GM06990 (cell line): Measurements from ENCODE around the gene CCBE1.

Source experiments
- DNase-seq: peaks from one replicate; pipeline ENCODE4 v3.0.0-alpha.2; 2011; ENCODE audit not compliant: insufficient read length; ENCODE audit errors: extremely low read depth
- H3K27me3 ChIP-seq: replicated peaks from 2 replicates; pipeline ENCODE4 v1.6.0; 2011; ENCODE audit warnings: low read length; ENCODE audit not compliant: control insufficient read depth, insufficient read depth
- H3K36me3 ChIP-seq: 2 replicates; pipeline ENCODE4 v1.5.1; 2011; ENCODE audit warnings: low read length; ENCODE audit not compliant: control insufficient read depth, insufficient read depth
- H3K4me3 ChIP-seq: replicated peaks from 2 replicates; pipeline ENCODE4 v1.5.1; 2011; ENCODE audit warnings: low read depth, mild to moderate bottlenecking, control low read depth, low read length
- CTCF ChIP-seq: IDR thresholded peaks from 2 replicates; pipeline ENCODE4 v1.5.1; 2011; ENCODE audit warnings: low read length, control low read depth, mild to moderate bottlenecking, inconsistent platforms; ENCODE audit not compliant: insufficient read depth, poor library complexity, severe bottlenecking

The CCBE1 gene

GRCh38 chr18:59617468-59617932 lies 79.7 kb downstream of the CCBE1 start:
- no peak overlapping the region for H3K4me3 ChIP-seq
- DNase-seq = no peak
- H3K36me3 ChIP-seq = no peaks in the 10 kb centered on the region
- no peak for TF ChIP-seq CTCF
- peaks cover 5% of the 10 kb centered on the region for H3K27me3 ChIP-seq

GRCh38 chr18:59616501-59616900 lies 80.7 kb downstream of the CCBE1 start:
- H3K4me3 ChIP-seq = no peak overlapping the region
- peaks cover 5% of the 10 kb centered on the region for H3K27me3 ChIP-seq
- H3K36me3 ChIP-seq = no peaks in the 10 kb centered on the region
- DNase-seq = no peak
- no peak for TF ChIP-seq CTCF

- H3K27me3 ChIP-seq = peaks cover 5% of the 10 kb centered on the region
- no peak for TF ChIP-seq CTCF
- no peak for DNase-seq
- H3K36me3 ChIP-seq = no peaks in the 10 kb centered on the region
- no peak overlapping the region for H3K4me3 ChIP-seq
Measured at GRCh38 chr18:59613903-59614302, 83.3 kb downstream of the CCBE1 start.

- Histone ChIP-seq H3K36me3 (no peaks in the 10 kb centered on the region), H3K4me3 (no peak overlapping the region), H3K27me3 (peaks cover 4% of the 10 kb centered on the region)
- TF ChIP-seq CTCF = no peak
- DNase-seq = no peak
Measured at GRCh38 chr18:59612381-59612780, 84.8 kb downstream of the CCBE1 start.

GRCh38 chr18:59610546-59611140 lies 86.6 kb downstream of the CCBE1 start:
- H3K27me3 ChIP-seq = peaks cover 4% of the 10 kb centered on the region

More at GRCh38 chr18:59610546-59611140, 86.6 kb downstream of the CCBE1 start:
- H3K4me3 ChIP-seq = no peak overlapping the region
- DNase-seq = no peak
- H3K36me3 ChIP-seq = no peaks in the 10 kb centered on the region
- TF ChIP-seq CTCF = no peak
